GM18505 (cell line): ENCODE results near the gene SWI5.

Source experiments
- ATAC-seq: cut with Tn5 transposase; IDR thresholded peaks from one replicate; pipeline ENCODE4 v1.9.1; 2021; ENCODE audit not compliant: unreplicated experiment
- POLR2A ChIP-seq: IDR thresholded peaks from 4 replicates; pipeline ENCODE4 v1.6.1; 2011; ENCODE audit warnings: borderline replicate concordance; ENCODE audit not compliant: insufficient read depth, insufficient read length; ENCODE audit errors: extremely low read depth

The SWI5 gene

GRCh38 chr9:128245421-128246151 lies 30.5 kb upstream of the SWI5 start:
- no peak for TF ChIP-seq POLR2A

GRCh38 chr9:128246471-128246870 lies 29.6 kb upstream of the SWI5 start:
- no peak for ATAC-seq
- no peak for TF ChIP-seq POLR2A

More at GRCh38 chr9:128245421-128246151, 30.5 kb upstream of the SWI5 start:
- ATAC-seq = no peak

GRCh38 chr9:128247226-128247803 lies 28.8 kb upstream of the SWI5 start:
- no peak for TF ChIP-seq POLR2A
- no peak for ATAC-seq

GRCh38 chr9:128249558-128249907 lies 26.5 kb upstream of the SWI5 start:
- no peak for ATAC-seq
- no peak for TF ChIP-seq POLR2A

- ATAC-seq = peak; percentile 87
- TF ChIP-seq POLR2A = no peak
Measured at GRCh38 chr9:128249908-128250838, 25.9 kb upstream of the SWI5 start.

GRCh38 chr9:128250839-128251731 lies 25.0 kb upstream of the SWI5 start:
- no peak for TF ChIP-seq POLR2A
- peak; percentile 22 for ATAC-seq

GRCh38 chr9:128251732-128252100 lies 24.4 kb upstream of the SWI5 start:
- no peak for TF ChIP-seq POLR2A
- ATAC-seq = no peak

GRCh38 chr9:128252317-128253139 lies 23.5 kb upstream of the SWI5 start:
- no peak for TF ChIP-seq POLR2A
- ATAC-seq = no peak

GRCh38 chr9:128253140-128253990 lies 22.7 kb upstream of the SWI5 start:
- no peak for ATAC-seq
- no peak for TF ChIP-seq POLR2A

- no peak for ATAC-seq
- no peak for TF ChIP-seq POLR2A
Measured at GRCh38 chr9:128253991-128254346, 22.1 kb upstream of the SWI5 start.

- TF ChIP-seq POLR2A = no peak
Measured at GRCh38 chr9:128254362-128254761, 21.7 kb upstream of the SWI5 start.

More at GRCh38 chr9:128254362-128254761, 21.7 kb upstream of the SWI5 start:
- ATAC-seq = no peak
